ENCODE measurements around the gene AFF3.

Gene AFF3

DNA sequence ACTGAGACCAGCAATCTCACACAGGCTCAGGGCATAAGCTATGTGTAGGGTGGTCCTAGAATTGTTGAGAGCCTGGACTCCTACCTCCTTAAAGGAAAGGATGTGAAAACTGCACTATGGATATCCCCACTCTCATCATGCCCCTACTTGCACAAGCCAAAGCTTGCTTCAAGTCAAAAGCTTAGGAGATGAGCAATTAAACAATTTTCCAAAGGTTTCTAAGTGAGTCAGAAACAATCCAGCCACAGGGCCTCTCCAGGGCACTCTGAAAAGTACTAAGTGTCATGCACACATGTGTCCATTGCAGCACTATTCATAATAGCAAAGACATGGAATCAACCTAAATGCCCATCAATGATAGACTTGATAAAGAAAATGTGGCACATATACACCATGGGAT lies 215.4 kb downstream of the AFF3 start:
- Histone ChIP-seq H3K27me3 (replicated peaks; ENCODE audit: control insufficient read depth, insufficient read depth, low read length, poor library complexity, severe bottlenecking) (no peaks in the 10 kb centered on the region), H3K36me3 (ENCODE audit: control insufficient read depth, insufficient read depth, low read length) (no peaks in the 10 kb centered on the region), H3K4me1 (ENCODE audit: control insufficient read depth, insufficient read depth, low read length, poor library complexity, severe bottlenecking) (no peaks in the 10 kb centered on the region), H3K9me3 (ENCODE audit: control insufficient read depth, low read length) (no peaks in the 10 kb centered on the region), H3K27ac (ENCODE audit: insufficient read depth, low read length, poor library complexity, severe bottlenecking) (no peak overlapping the region), H3K4me3 (ENCODE audit: insufficient read depth, low read depth, low read length, poor library complexity, severe bottlenecking) (no peak overlapping the region)
- no peak for DNase-seq

DNA sequence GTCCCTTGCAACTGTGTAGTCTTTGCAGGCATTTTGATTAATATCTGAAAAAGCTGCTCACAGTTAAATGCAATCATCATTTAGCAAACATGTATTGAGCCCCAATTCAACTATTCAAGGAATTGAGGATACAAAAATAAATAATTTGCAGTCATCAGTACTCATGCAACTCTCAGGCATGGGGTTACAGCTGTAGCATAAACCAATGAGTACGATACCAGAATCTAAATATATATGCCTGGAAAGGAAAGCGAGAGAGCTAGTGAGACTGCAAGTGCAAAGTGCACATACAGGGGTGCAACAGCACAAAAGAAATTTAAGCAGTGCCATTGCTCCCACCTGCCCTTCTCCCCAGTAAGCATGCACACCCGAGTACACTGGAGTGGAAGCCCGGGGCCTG lies 216.4 kb downstream of the AFF3 start:
- Histone ChIP-seq H3K27ac (ENCODE audit: insufficient read depth, low read length, poor library complexity, severe bottlenecking) (no peak overlapping the region), H3K9me3 (ENCODE audit: control insufficient read depth, low read length) (no peaks in the 10 kb centered on the region), H3K4me3 (ENCODE audit: insufficient read depth, low read depth, low read length, poor library complexity, severe bottlenecking) (no peak overlapping the region), H3K4me1 (ENCODE audit: control insufficient read depth, insufficient read depth, low read length, poor library complexity, severe bottlenecking) (no peaks in the 10 kb centered on the region), H3K27me3 (replicated peaks; ENCODE audit: control insufficient read depth, insufficient read depth, low read length, poor library complexity, severe bottlenecking) (no peaks in the 10 kb centered on the region), H3K36me3 (ENCODE audit: control insufficient read depth, insufficient read depth, low read length) (no peaks in the 10 kb centered on the region)
- DNase-seq: no peak

DNA sequence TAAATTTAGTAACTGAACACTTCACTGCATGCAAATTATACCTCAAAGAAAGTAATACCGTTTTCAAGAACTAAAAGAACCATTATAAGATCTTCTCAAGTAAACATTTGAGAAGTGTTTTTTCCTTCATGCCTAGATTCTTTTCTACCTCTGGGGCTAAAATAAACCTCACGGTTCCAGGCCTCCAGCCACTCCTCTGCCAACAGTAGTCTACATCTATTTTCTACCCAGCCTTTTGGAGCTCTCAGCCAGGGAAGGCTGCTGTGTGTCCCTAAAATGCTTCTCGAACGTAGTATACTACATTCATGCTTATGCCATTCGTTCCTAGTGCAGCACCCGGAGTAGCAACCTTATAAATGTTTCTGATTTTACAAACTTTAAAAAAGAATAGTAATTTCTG lies 219.7 kb downstream of the AFF3 start:
- DNase-seq: no peak
- Histone ChIP-seq H3K27me3 (replicated peaks; ENCODE audit: control insufficient read depth, insufficient read depth, low read length, poor library complexity, severe bottlenecking) (no peaks in the 10 kb centered on the region), H3K27ac (ENCODE audit: insufficient read depth, low read length, poor library complexity, severe bottlenecking) (no peak overlapping the region)

DNA sequence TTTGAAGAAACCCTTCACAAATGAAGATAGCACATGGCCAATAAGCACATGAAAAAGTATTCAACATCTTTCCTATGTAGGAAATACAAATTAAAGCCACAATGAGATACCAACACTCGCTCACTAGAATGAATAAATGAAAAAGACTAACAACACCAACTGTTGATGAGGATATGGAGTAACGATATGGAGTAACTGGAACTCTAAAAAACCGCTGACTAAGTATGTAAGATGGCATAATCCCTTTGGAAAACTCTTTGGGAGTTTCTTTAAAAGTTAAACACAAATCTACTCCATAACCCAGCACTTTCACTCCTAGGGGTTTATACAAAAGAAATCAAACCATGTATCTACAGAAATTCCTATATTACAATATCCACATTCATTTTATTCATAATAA lies 220.5 kb downstream of the AFF3 start:
- no peak for DNase-seq
- Histone ChIP-seq H3K4me1 (ENCODE audit: control insufficient read depth, insufficient read depth, low read length, poor library complexity, severe bottlenecking) (no peaks in the 10 kb centered on the region), H3K36me3 (ENCODE audit: control insufficient read depth, insufficient read depth, low read length) (no peaks in the 10 kb centered on the region), H3K9me3 (ENCODE audit: control insufficient read depth, low read length) (no peaks in the 10 kb centered on the region), H3K4me3 (ENCODE audit: insufficient read depth, low read depth, low read length, poor library complexity, severe bottlenecking) (no peak overlapping the region), H3K27ac (ENCODE audit: insufficient read depth, low read length, poor library complexity, severe bottlenecking) (no peak overlapping the region), H3K27me3 (replicated peaks; ENCODE audit: control insufficient read depth, insufficient read depth, low read length, poor library complexity, severe bottlenecking) (no peaks in the 10 kb centered on the region)

More for the DNA sequence above, 219.7 kb downstream of the AFF3 start:
- Histone ChIP-seq H3K4me3 (ENCODE audit: insufficient read depth, low read depth, low read length, poor library complexity, severe bottlenecking) (no peak overlapping the region), H3K4me1 (ENCODE audit: control insufficient read depth, insufficient read depth, low read length, poor library complexity, severe bottlenecking) (no peaks in the 10 kb centered on the region), H3K36me3 (ENCODE audit: control insufficient read depth, insufficient read depth, low read length) (no peaks in the 10 kb centered on the region), H3K9me3 (ENCODE audit: control insufficient read depth, low read length) (no peaks in the 10 kb centered on the region)

DNA sequence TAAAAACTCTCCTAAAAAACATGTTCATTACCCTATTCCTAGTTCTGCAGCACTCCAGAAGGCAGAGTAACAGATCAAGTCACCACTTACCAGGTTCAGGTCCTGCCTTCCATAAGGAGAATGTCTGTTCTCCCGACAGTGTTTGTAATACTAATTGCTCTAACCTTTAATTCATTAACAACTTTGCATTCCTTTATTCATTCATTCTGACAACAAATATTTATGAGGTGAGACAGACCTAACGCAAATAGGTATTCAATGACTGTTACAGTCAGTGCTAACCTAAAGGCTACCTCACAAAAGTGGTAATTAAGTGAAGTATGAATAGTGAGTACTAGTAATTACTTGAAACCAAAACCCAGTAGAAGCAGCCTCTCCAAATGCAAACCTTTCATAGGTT lies 224.0 kb downstream of the AFF3 start:
- H3K36me3 ChIP-seq (ENCODE audit: control insufficient read depth, insufficient read depth, low read length): no peaks in the 10 kb centered on the region
- no peak for DNase-seq
- H3K27me3 ChIP-seq (replicated peaks; ENCODE audit: control insufficient read depth, insufficient read depth, low read length, poor library complexity, severe bottlenecking): no peaks in the 10 kb centered on the region
- no peaks in the 10 kb centered on the region for H3K9me3 ChIP-seq (ENCODE audit: control insufficient read depth, low read length)
- H3K4me3 ChIP-seq (ENCODE audit: insufficient read depth, low read depth, low read length, poor library complexity, severe bottlenecking): no peak overlapping the region
- no peak overlapping the region for H3K27ac ChIP-seq (ENCODE audit: insufficient read depth, low read length, poor library complexity, severe bottlenecking)
- no peaks in the 10 kb centered on the region for H3K4me1 ChIP-seq (ENCODE audit: control insufficient read depth, insufficient read depth, low read length, poor library complexity, severe bottlenecking)

DNA sequence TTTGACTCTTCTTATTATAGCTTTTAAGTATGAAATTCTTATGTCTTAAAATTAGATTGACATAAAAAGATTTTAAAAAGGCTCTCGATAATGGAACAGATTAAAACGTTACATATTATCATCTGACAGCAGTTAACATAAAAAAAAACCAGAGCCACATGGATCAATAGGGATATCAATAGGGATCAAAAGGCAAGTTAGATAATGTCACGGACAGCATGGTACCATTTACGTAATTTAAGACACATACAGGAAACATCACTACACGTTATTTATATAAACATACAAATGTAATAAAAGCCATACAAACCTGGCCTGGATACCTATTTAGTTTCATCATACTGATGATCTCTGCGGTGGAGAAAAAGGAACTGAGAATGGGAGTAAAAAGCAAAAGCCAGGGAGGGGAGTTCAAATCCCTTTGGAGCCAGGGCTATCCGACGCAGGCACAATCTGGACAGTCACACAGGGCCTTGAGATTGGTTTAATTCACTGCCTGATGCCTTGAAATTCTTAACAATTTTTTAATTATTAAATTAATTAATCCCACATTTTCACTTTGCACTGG lies 227.2 kb downstream of the AFF3 start:
- Histone ChIP-seq H3K4me3 (ENCODE audit: insufficient read depth, low read depth, low read length, poor library complexity, severe bottlenecking) (no peak overlapping the region), H3K9me3 (ENCODE audit: control insufficient read depth, low read length) (no peaks in the 10 kb centered on the region)

DNA sequence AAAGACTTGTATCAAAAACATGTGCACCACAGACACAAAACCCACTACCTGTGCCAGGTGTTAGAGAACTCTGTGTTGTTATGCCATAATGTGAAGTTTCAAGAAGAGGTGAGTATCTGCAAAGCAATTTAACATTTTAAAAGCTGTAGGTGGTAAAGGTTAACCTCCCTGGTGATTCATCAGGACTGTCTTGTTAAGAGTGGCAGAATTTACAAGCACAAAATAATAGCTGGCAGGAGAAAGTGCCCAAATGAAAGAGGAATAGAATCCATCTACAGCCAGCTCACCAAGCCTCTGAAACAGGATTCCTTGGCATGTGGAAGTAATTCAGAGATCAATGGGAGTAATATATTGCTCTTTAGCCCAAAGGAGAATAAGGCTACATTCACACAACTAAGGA lies 230.7 kb downstream of the AFF3 start:
- no peaks in the 10 kb centered on the region for H3K27me3 ChIP-seq (replicated peaks; ENCODE audit: control insufficient read depth, insufficient read depth, low read length, poor library complexity, severe bottlenecking)
- no peak for DNase-seq
- no peak overlapping the region for H3K27ac ChIP-seq (ENCODE audit: insufficient read depth, low read length, poor library complexity, severe bottlenecking)
- no peaks in the 10 kb centered on the region for H3K9me3 ChIP-seq (ENCODE audit: control insufficient read depth, low read length)
- H3K36me3 ChIP-seq (ENCODE audit: control insufficient read depth, insufficient read depth, low read length): no peaks in the 10 kb centered on the region
- H3K4me3 ChIP-seq (ENCODE audit: insufficient read depth, low read depth, low read length, poor library complexity, severe bottlenecking): no peak overlapping the region
- no peaks in the 10 kb centered on the region for H3K4me1 ChIP-seq (ENCODE audit: control insufficient read depth, insufficient read depth, low read length, poor library complexity, severe bottlenecking)

More for the DNA sequence above, 227.2 kb downstream of the AFF3 start:
- H3K4me1 ChIP-seq (ENCODE audit: control insufficient read depth, insufficient read depth, low read length, poor library complexity, severe bottlenecking): no peaks in the 10 kb centered on the region
- H3K36me3 ChIP-seq (ENCODE audit: control insufficient read depth, insufficient read depth, low read length): no peaks in the 10 kb centered on the region
- DNase-seq: no peak
- H3K27ac ChIP-seq (ENCODE audit: insufficient read depth, low read length, poor library complexity, severe bottlenecking): no peak overlapping the region
- H3K27me3 ChIP-seq (replicated peaks; ENCODE audit: control insufficient read depth, insufficient read depth, low read length, poor library complexity, severe bottlenecking): no peaks in the 10 kb centered on the region

DNA sequence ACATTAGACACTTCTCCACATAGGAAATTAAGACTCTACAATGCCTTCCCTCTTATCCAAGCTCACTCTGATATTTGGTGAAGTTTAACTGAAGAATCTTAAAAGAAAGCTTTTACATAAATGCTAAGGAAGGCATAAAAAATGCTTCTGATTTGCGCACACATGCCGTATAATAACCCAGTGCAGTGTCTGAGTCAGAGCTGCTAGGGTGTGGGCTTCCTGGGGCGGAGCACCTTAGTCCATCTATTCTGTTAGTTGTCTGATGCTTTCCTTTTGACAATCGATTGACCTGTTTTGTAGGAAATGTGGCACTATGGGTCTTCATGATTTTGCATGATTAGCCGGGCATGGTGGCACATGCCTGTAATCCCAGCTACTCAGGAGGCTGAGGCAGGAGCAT lies 231.5 kb downstream of the AFF3 start:
- H3K27me3 ChIP-seq (replicated peaks; ENCODE audit: control insufficient read depth, insufficient read depth, low read length, poor library complexity, severe bottlenecking): no peaks in the 10 kb centered on the region
- no peak overlapping the region for H3K4me3 ChIP-seq (ENCODE audit: insufficient read depth, low read depth, low read length, poor library complexity, severe bottlenecking)
- H3K4me1 ChIP-seq (ENCODE audit: control insufficient read depth, insufficient read depth, low read length, poor library complexity, severe bottlenecking): no peaks in the 10 kb centered on the region
- DNase-seq: no peak
- H3K36me3 ChIP-seq (ENCODE audit: control insufficient read depth, insufficient read depth, low read length): no peaks in the 10 kb centered on the region
- no peaks in the 10 kb centered on the region for H3K9me3 ChIP-seq (ENCODE audit: control insufficient read depth, low read length)
- no peak overlapping the region for H3K27ac ChIP-seq (ENCODE audit: insufficient read depth, low read length, poor library complexity, severe bottlenecking)

DNA sequence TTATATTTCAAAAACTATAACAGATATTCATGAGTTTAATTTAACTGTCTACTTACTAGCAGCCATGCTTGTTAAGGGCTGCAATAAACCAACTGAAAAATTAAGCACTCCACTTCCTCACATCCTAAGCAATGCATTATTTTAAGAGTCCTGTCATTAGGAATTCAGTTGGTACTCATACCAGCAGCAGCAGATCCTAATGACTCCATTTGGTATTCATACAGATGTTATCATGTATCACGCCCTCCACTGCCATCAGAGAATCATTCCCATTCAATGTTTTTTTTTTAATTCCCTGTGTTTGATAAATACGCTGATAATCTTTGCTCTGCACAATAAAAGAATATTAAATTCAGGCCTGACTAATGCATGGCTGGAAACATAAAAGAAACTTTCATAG lies 236.8 kb downstream of the AFF3 start:
- Histone ChIP-seq H3K4me3 (ENCODE audit: insufficient read depth, low read depth, low read length, poor library complexity, severe bottlenecking) (no peak overlapping the region), H3K27me3 (replicated peaks; ENCODE audit: control insufficient read depth, insufficient read depth, low read length, poor library complexity, severe bottlenecking) (no peaks in the 10 kb centered on the region), H3K36me3 (ENCODE audit: control insufficient read depth, insufficient read depth, low read length) (no peaks in the 10 kb centered on the region), H3K4me1 (ENCODE audit: control insufficient read depth, insufficient read depth, low read length, poor library complexity, severe bottlenecking) (no peaks in the 10 kb centered on the region), H3K9me3 (ENCODE audit: control insufficient read depth, low read length) (no peaks in the 10 kb centered on the region), H3K27ac (ENCODE audit: insufficient read depth, low read length, poor library complexity, severe bottlenecking) (no peak overlapping the region)
- DNase-seq: no peak

DNA sequence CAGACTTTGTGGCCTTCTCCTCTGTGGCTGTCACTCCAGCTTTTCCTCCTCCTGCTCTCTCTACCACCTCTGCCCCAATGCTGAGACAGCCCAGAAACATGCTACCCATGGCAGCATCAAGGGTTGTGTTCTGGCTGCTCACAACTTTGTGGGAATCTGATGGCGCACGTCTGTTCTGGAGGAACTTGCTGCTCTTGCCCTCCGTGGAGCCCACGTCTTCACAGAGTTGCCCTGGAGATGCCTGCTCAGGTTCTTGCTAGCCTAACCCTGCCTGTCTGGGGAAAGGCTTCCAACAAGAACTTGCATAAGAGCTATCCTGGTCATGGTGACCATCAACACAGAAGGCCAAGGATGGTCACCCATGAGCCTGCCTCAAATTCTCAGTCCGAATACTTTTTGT lies 237.4 kb downstream of the AFF3 start:
- Histone ChIP-seq H3K4me3 (ENCODE audit: insufficient read depth, low read depth, low read length, poor library complexity, severe bottlenecking) (no peak overlapping the region), H3K27me3 (replicated peaks; ENCODE audit: control insufficient read depth, insufficient read depth, low read length, poor library complexity, severe bottlenecking) (no peaks in the 10 kb centered on the region), H3K9me3 (ENCODE audit: control insufficient read depth, low read length) (no peaks in the 10 kb centered on the region), H3K36me3 (ENCODE audit: control insufficient read depth, insufficient read depth, low read length) (no peaks in the 10 kb centered on the region), H3K4me1 (ENCODE audit: control insufficient read depth, insufficient read depth, low read length, poor library complexity, severe bottlenecking) (no peaks in the 10 kb centered on the region), H3K27ac (ENCODE audit: insufficient read depth, low read length, poor library complexity, severe bottlenecking) (no peak overlapping the region)
- no peak for DNase-seq

DNA sequence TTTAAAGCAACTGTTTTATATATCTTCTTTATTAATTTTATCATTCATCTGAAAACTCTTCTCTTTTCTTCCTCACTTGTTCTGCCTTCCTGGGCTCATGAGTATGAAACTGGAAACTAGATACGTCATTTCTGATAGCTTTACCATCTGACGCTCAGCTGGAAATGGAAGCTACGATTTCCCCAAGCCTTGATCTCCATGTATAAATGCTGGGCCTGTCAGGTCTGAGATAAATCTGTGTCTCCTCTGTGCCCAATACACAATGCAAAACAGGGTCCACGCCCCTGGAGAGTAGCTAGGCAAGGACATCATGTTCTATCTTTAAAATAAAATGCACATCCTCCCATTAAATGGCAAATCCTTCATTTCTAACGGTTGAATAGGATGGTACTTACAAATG lies 238.4 kb downstream of the AFF3 start:
- no peak for DNase-seq
- Histone ChIP-seq H3K9me3 (ENCODE audit: control insufficient read depth, low read length) (no peaks in the 10 kb centered on the region), H3K36me3 (ENCODE audit: control insufficient read depth, insufficient read depth, low read length) (no peaks in the 10 kb centered on the region), H3K4me1 (ENCODE audit: control insufficient read depth, insufficient read depth, low read length, poor library complexity, severe bottlenecking) (no peaks in the 10 kb centered on the region), H3K4me3 (ENCODE audit: insufficient read depth, low read depth, low read length, poor library complexity, severe bottlenecking) (no peak overlapping the region), H3K27me3 (replicated peaks; ENCODE audit: control insufficient read depth, insufficient read depth, low read length, poor library complexity, severe bottlenecking) (no peaks in the 10 kb centered on the region), H3K27ac (ENCODE audit: insufficient read depth, low read length, poor library complexity, severe bottlenecking) (no peak overlapping the region)

Data from effector memory CD4-positive, alpha-beta T cell (primary cell).